GM23248 (cell line): ENCODE measurements around the gene STAP2. TPM values are rescaled to one million over a fixed set of nuclear protein-coding genes. Genes with fewer than 3 reads are reported as not detected.

Experiments used
- DNase-seq: peaks from one replicate; pipeline ENCODE4 v3.0.0-alpha.2; 2015
- H2AFZ ChIP-seq: fragments of 200-600 bp; sonication (generic); 2 replicates; pipeline ENCODE4 v1.6.1; 2016; ENCODE audit warnings: antibody characterized with exemption
- H3F3A ChIP-seq: fragments of 200-600 bp; sonication (generic); 2 replicates; pipeline ENCODE4 v1.6.1; 2016; ENCODE audit warnings: mild to moderate bottlenecking, antibody characterized with exemption, mixed run types; ENCODE audit not compliant: insufficient read depth
- H3K27ac ChIP-seq: fragments of 200-600 bp; sonication (generic); 2 replicates; pipeline ENCODE4 v1.5.1; 2016; ENCODE audit warnings: mild to moderate bottlenecking
- H3K27me3 ChIP-seq: fragments of 200-600 bp; sonication (generic); replicated peaks from 2 replicates; pipeline ENCODE4 v1.6.1; 2016; ENCODE audit warnings: mild to moderate bottlenecking; ENCODE audit not compliant: insufficient read depth
- H3K36me3 ChIP-seq: fragments of 200-600 bp; sonication (generic); 2 replicates; pipeline ENCODE4 v1.6.1; 2016; ENCODE audit warnings: low read depth, mild to moderate bottlenecking
- H3K4me1 ChIP-seq: fragments of 200-600 bp; sonication (generic); 2 replicates; pipeline ENCODE4 v1.6.1; 2016; ENCODE audit warnings: mild to moderate bottlenecking; ENCODE audit not compliant: insufficient read depth
- H3K4me2 ChIP-seq: fragments of 200-600 bp; sonication (generic); one replicate; pipeline ENCODE4 v1.6.1; 2016; ENCODE audit warnings: mild to moderate bottlenecking; ENCODE audit not compliant: unreplicated experiment
- H3K4me3 ChIP-seq: fragments of 200-600 bp; sonication (generic); 2 replicates; pipeline ENCODE4 v1.5.1; 2016; ENCODE audit warnings: mild to moderate bottlenecking
- H3K79me2 ChIP-seq: fragments of 200-600 bp; sonication (generic); 2 replicates; pipeline ENCODE4 v1.6.1; 2016; ENCODE audit warnings: mild to moderate bottlenecking; ENCODE audit not compliant: insufficient read depth
- H3K9ac ChIP-seq: fragments of 200-600 bp; sonication (generic); 2 replicates; pipeline ENCODE4 v1.6.1; 2016; ENCODE audit warnings: mild to moderate bottlenecking
- H3K9me2 ChIP-seq: fragments of 200-600 bp; sonication (generic); 2 replicates; pipeline ENCODE4 v1.6.1; 2016; ENCODE audit warnings: mixed run types, mild to moderate bottlenecking, moderate library complexity; ENCODE audit not compliant: insufficient read depth
- H3K9me3 ChIP-seq: fragments of 200-600 bp; sonication (generic); one replicate; pipeline ENCODE4 v1.6.1; 2017; ENCODE audit warnings: low read depth
- H4K20me1 ChIP-seq: fragments of 200-600 bp; sonication (generic); 2 replicates; pipeline ENCODE4 v1.6.0; 2016; ENCODE audit not compliant: insufficient read depth
- EZH2 ChIP-seq: fragments of 200-600 bp; sonication (generic); IDR thresholded peaks from 2 replicates; pipeline ENCODE4 v1.6.1; 2018; ENCODE audit warnings: antibody characterized with exemption, mild to moderate bottlenecking; ENCODE audit not compliant: insufficient read depth, poor library complexity, severe bottlenecking
- EZH2phosphoT487 ChIP-seq: fragments of 200-600 bp; sonication (generic); IDR thresholded peaks from 2 replicates; pipeline ENCODE4 v1.6.1; 2018; ENCODE audit warnings: antibody characterized with exemption, moderate library complexity, mild to moderate bottlenecking, low read depth; ENCODE audit not compliant: insufficient read depth
- WGBS, 2 experiments: methylation state at CpG; one replicate each; pipeline ENCODE4 v1.1.6; 2015 to 2017; ENCODE audit warnings: low lambda C conversion rate in 2 of 2, low coverage in 1 of 2; ENCODE audit errors: missing lambda C conversion rate in 2 of 2; 5-methylcytosine and 5-hydroxymethylcytosine counted together
- in situ Hi-C: fragments of 300-500 bp; cut with MboI; formaldehyde crosslinking; loops from 2 replicates; pipeline ENCODE4 v1.15.0; 2020
- polyA plus RNA-seq: library from polyadenylated mRNA; unstranded; fragments of >200 nt; fragmentation: Nextera tagmentation; extraction: Ambion mirVana; gene quantifications from 2 replicates; pipeline ENCODE4 v1.2.1, GENCODE V29; 2016
- total RNA-seq: library from RNA; depleted of rRNA; stranded (reverse); fragments of >200 nt; shearing (Covaris generic); gene quantifications from 2 replicates; pipeline ENCODE4 v1.2.3, GENCODE V29; 2014

The STAP2 gene
- total and polyA plus RNA-seq, 2 experiments from 2014 or later: 1.7 to 1.8 TPM

DNA sequence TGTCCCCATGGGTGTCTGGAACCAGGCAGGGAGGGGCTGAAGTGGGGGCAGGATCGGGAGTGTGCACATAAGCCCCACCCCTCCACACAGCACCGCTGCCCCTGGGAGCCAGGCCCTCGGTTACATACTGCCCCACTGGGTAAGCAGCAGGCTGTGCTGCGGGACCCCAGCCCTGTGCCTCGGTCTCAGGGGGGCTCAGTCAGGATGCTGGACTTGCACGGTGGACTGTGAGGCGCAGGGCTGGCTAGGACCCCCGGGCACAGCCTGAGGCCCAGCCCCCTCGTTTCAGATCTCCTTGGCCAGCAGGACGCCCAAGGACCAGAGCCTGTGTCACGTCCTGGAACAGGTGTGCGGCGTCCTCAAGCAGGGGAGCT lies 21.0 kb upstream of the STAP2 start:
- 0 out of 2 replicates have a peak, but pooled peaks cover 5% of the 10 kb centered on the region for H3F3A ChIP-seq
- TF ChIP-seq EZH2phosphoT487: no peak
- TF ChIP-seq EZH2: no peak
- in situ Hi-C loops: no loop called here
- no peaks in the 10 kb centered on the region for H3K4me1 ChIP-seq
- H3K36me3 ChIP-seq: peaks cover 14% of the 10 kb centered on the region; the same call in 1 of the 2 replicates
- H3K9me2 ChIP-seq: no peaks in the 10 kb centered on the region
- H2AFZ ChIP-seq: no peak overlapping the region
- no peaks in the 10 kb centered on the region for H4K20me1 ChIP-seq
- WGBS, 2 experiments: 77 to 88% methylated on average over 12 to 13 of the region's 13 CpGs
- no peak overlapping the region for H3K9ac ChIP-seq
- H3K4me2 ChIP-seq: no peak overlapping the region
- H3K9me3 ChIP-seq: no peaks in the 10 kb centered on the region
- no peak overlapping the region for H3K4me3 ChIP-seq
- no peaks in the 10 kb centered on the region for H3K27me3 ChIP-seq
- DNase-seq: no peak
- H3K27ac ChIP-seq: no peak overlapping the region
- peaks cover 22% of the 10 kb centered on the region for H3K79me2 ChIP-seq

DNA sequence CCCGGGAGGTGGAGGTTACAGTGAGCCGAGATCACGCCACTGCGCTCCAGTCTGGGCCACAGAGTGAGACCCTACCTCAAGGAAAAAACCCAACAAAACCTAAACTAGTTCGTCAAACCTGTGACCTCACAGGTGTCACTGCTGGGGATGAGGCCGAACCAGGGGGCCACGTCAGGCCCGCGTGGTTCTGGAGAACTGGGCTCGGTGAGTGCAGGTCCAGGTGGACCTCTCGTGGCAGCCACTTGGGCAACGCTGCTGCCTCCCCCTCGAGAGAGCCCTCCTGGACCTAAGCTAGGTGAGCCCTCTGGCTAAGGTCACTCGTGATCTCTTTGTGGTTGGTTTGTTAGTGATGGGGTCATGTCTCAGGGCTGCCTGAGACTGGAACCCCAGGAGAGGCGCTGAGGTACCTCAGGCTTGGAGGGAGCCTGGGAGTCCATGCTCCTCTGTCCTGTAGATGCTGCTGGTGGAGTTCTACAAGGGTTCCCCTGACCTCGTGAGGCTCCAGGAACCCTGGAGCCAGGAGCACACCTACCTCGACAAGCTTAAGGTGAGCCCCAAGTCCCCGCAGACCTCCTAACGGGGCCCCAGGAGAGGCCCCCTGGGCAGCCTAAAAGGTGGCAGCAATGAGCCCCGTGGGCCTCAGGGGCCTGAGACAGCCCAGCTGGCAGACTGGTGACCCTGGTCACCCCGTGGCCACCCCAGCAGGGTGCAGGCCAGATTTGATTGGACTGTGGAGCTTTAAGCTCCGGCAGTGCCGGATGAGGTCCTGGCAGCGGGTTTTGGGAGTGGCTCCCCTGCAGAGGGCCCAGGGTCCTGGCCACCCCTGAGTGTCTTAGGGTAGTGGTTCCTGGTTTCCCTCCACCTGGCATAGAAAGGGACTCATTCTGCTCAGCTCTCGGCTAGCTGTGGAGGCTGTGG lies 20.3 kb upstream of the STAP2 start:
- Histone ChIP-seq H3K4me2 (no peak overlapping the region), H3K27ac (no peak overlapping the region), H3K4me3 (no peak overlapping the region), H2AFZ (no peak overlapping the region), H4K20me1 (no peaks in the 10 kb centered on the region), H3K9me2 (no peaks in the 10 kb centered on the region), H3K4me1 (no peaks in the 10 kb centered on the region), H3K79me2 (peaks cover 16% of the 10 kb centered on the region), H3F3A (0 out of 2 replicates have a peak, but pooled peaks cover 5% of the 10 kb centered on the region), H3K9ac (no peak overlapping the region), H3K36me3 (peaks cover 14% of the 10 kb centered on the region; the same call in 1 of the 2 replicates), H3K27me3 (no peaks in the 10 kb centered on the region), H3K9me3 (no peaks in the 10 kb centered on the region)
- DNase-seq: no peak
- no peak for TF ChIP-seq EZH2phosphoT487
- no peak for TF ChIP-seq EZH2
- in situ Hi-C loops: no loop called here
- WGBS, 2 experiments: 85% methylated on average over 23 to 25 of the region's 25 CpGs

DNA sequence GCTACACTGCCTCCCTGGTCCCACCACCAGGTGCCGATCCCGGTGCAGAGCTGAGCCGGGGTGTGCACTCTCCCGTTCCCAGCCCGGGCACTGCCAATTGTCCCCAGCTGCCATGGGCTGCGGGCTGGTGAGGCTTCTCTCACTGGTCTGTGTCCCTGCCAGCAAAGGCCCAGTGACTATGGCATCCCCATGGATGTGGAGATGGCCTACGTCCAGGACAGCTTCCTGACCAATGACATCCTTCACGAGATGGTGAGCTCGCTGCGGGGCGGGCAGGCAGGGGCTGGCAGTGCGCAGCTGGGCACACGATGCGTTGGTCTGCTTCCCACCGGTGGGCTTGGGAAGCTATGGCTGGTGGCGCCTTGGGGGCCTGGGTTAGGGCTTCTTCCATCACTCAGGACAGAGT lies 19.3 kb upstream of the STAP2 start:
- no peak overlapping the region for H2AFZ ChIP-seq
- peaks cover 10% of the 10 kb centered on the region; the same call in 1 of the 2 replicates for H3F3A ChIP-seq
- peaks cover 14% of the 10 kb centered on the region; the same call in 1 of the 2 replicates for H3K36me3 ChIP-seq
- 94 to 96% methylated on average over 16 of the region's 16 CpGs for WGBS, 2 experiments
- TF ChIP-seq EZH2phosphoT487: no peak
- no peak for TF ChIP-seq EZH2
- in situ Hi-C loops: no loop called here
- H3K9me2 ChIP-seq: no peaks in the 10 kb centered on the region
- no peaks in the 10 kb centered on the region for H4K20me1 ChIP-seq
- DNase-seq: no peak
- H3K4me2 ChIP-seq: no peak overlapping the region
- no peak overlapping the region for H3K27ac ChIP-seq
- H3K9ac ChIP-seq: no peak overlapping the region
- H3K9me3 ChIP-seq: no peaks in the 10 kb centered on the region
- H3K27me3 ChIP-seq: no peaks in the 10 kb centered on the region
- H3K4me1 ChIP-seq: no peaks in the 10 kb centered on the region
- no peak overlapping the region for H3K4me3 ChIP-seq
- 0 out of 2 replicates have a peak, but pooled peaks cover 7% of the 10 kb centered on the region for H3K79me2 ChIP-seq

DNA sequence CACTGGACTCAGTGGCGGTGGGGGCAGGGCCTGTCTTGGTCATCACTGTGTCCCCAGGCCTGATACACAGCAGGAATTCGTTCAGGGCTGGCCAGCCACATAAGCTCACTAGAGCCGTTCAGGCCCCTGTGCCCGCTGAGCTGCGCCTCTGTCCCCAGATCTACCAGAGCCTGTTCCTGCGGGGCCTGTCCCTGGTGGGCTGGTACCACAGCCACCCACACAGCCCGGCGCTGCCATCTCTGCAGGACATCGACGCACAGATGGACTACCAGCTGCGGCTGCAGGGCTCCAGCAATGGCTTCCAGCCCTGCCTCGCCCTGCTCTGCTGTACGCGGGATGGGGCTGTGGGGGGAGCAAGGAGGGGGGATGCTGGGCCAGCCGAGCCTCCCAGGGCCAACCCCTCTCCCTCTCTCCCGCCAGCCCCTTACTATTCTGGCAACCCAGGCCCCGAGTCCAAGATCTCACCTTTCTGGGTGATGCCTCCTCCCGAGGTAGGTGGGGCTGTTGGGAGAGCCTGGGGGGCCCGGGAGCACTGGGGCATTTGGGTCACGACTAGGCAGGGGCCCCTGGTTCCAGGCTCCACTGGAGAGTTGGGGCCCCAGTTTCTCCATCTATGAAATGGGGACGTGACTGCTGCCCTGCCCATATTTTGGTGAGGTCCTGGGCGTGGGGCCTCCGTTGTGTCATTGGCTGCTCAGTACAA lies 18.6 kb upstream of the STAP2 start:
- Histone ChIP-seq H3K4me3 (no peak overlapping the region), H3K27me3 (no peaks in the 10 kb centered on the region), H3K9ac (no peak overlapping the region), H3K4me1 (no peaks in the 10 kb centered on the region), H3K4me2 (no peak overlapping the region), H2AFZ (no peak overlapping the region), H3K36me3 (peaks cover 14% of the 10 kb centered on the region; the same call in 1 of the 2 replicates), H3F3A (peaks cover 11% of the 10 kb centered on the region; the same call in 1 of the 2 replicates), H4K20me1 (no peaks in the 10 kb centered on the region), H3K9me3 (no peaks in the 10 kb centered on the region), H3K9me2 (no peaks in the 10 kb centered on the region), H3K27ac (no peak overlapping the region), H3K79me2 (no peaks in the 10 kb centered on the region)
- no peak for TF ChIP-seq EZH2
- no peak for TF ChIP-seq EZH2phosphoT487
- in situ Hi-C loops: no loop called here
- 60% methylated on average over 20 to 22 of the region's 23 CpGs for WGBS, 2 experiments
- no peak for DNase-seq
